CD4-positive, alpha-beta T cell (primary cell): ENCODE measurements around the gene CFAP70. TPM values are rescaled to one million over a fixed set of nuclear protein-coding genes. Genes with fewer than 3 reads are reported as not detected.
"Not testable (repeated sequence)": the region's sequence is repeated elsewhere in the genome, so short reads cannot be mapped to it uniquely, and the experiment has no call there.

Source experiments
- ATAC-seq: fragments of 200-7000 bp; cut with Tn5 transposase; one replicate; pipeline ENCODE4 v1.10.0; 2022; ENCODE audit warnings: mild to moderate bottlenecking; ENCODE audit not compliant: poor library complexity
- CTCF ChIA-PET: fragments of 350-600 bp; sonication (Branson Sonifier 250); formaldehyde crosslinking; loops from one replicate; lab custom pipeline; 2021; ENCODE audit warnings: antibody characterized with exemption, inconsistent platforms; lab: Charles Lee
- POLR2A ChIA-PET: fragments of 350-600 bp; sonication (Branson Sonifier 250); formaldehyde crosslinking; loops from one replicate; lab custom pipeline; 2021; ENCODE audit warnings: antibody characterized with exemption, inconsistent platforms; lab: Charles Lee
- DNase-seq, 14 experiments: peaks; one replicate each; pipeline ENCODE4 v3.0.0-alpha.2; 2013 to 2020; ENCODE audit warnings: mixed read lengths in 2 of 14
- H3K27ac ChIP-seq, 2 donors: one replicate each; pipeline versions ENCODE4 v1.5.1 to v1.7.0; 2013; ENCODE audit warnings: low read length in 2 of 2, low read depth in 1 of 2, mild to moderate bottlenecking in 1 of 2
- H3K27me3 ChIP-seq, 2 experiments: 1 replicate in 1 of 2; 2 replicates in 1 of 2; pipeline versions ENCODE4 v1.6.1 to v1.7.0; 2013; ENCODE audit warnings: low read length in 2 of 2, control low read depth in 1 of 2, mild to moderate bottlenecking in 1 of 2, moderate library complexity in 1 of 2; ENCODE audit not compliant: insufficient read depth in 2 of 2, control insufficient read depth in 1 of 2
- H3K36me3 ChIP-seq: one replicate; pipeline ENCODE4 v1.6.1; 2013; ENCODE audit warnings: low read length, control low read depth; ENCODE audit not compliant: insufficient read depth
- H3K4me1 ChIP-seq: one replicate; pipeline ENCODE4 v1.6.1; 2013; ENCODE audit warnings: low read length, control low read depth; ENCODE audit not compliant: insufficient read depth
- H3K4me3 ChIP-seq: one replicate; pipeline ENCODE4 v1.5.1; 2013; ENCODE audit warnings: mild to moderate bottlenecking, low read length, moderate library complexity
- H3K9me3 ChIP-seq, 2 experiments: 1 replicate in 1 of 2; 2 replicates in 1 of 2; pipeline versions ENCODE4 v1.6.1 to v1.7.0; 2013; ENCODE audit warnings: low read length in 2 of 2, mild to moderate bottlenecking in 2 of 2, control low read depth in 1 of 2, moderate library complexity in 1 of 2; ENCODE audit not compliant: control insufficient read depth in 1 of 2, insufficient read depth in 1 of 2
- H3K27ac Mint-ChIP-seq: one replicate; pipeline ENCODE4 v1.8.0; 2020; ENCODE audit warnings: mixed read lengths
- H3K27me3 Mint-ChIP-seq: one replicate; pipeline ENCODE4 v1.8.0; 2021; ENCODE audit warnings: mixed read lengths
- H3K36me3 Mint-ChIP-seq: one replicate; pipeline ENCODE4 v1.8.0; 2021; ENCODE audit warnings: low read depth, mixed read lengths
- H3K4me1 Mint-ChIP-seq: one replicate; pipeline ENCODE4 v1.8.0; 2021; ENCODE audit warnings: low read depth, mixed read lengths
- H3K4me3 Mint-ChIP-seq: one replicate; pipeline ENCODE4 v1.8.0; 2020; ENCODE audit warnings: mild to moderate bottlenecking, mixed read lengths
- H3K9me3 Mint-ChIP-seq: one replicate; pipeline ENCODE4 v1.8.0; 2020; ENCODE audit warnings: mixed read lengths
- intact Hi-C, 2 experiments: fragments of 100-400 bp; cut with DNase I in 1 of 2; cut with micrococcal nuclease in 1 of 2; formaldehyde crosslinking; loops; one replicate each; pipeline versions ENCODE4 v1.15.1 to v1.9.0; 2023 to 2025; cut with DNase I, micrococcal nuclease
- total RNA-seq, 174 experiments: library from RNA in 2 of 174; stranded (reverse) in 2 of 174; gene quantifications; one replicate each; pipeline ENCODE4 v1.2.3 and lab custom pipeline; 2021 to 2026
- TF ChIP-seq, protein P1 (sequence below): fragments of 200-600 bp; IDR thresholded peaks from one replicate; pipeline ENCODE4 v1.8.0; 2022; ENCODE audit warnings: antibody characterized with exemption, mild to moderate bottlenecking

Gene CFAP70
- total RNA-seq, 2 experiments from 2014 or later: 2.6 TPM

DNA sequence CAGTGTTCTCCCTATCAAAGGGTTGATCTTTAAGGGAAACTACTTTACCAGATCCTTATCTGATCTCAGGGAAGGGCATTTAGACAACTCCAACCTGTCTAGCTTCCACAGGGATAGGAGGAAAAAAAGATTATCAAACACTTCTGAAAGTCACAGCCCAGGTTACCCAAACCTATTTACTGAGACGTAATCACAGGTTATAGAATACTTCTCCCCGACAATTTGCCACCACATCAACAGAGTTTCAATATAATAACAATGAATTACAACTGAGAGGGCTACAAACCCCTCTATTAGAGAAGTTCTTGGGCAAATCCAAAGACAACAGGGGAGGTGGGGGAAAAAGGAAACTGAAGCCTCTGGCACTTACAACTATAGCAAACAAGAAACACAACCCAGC, 26.3 kb downstream of the CFAP70 start:
- Mint-ChIP-seq H3K36me3 (no peaks in the 10 kb centered on the region), H3K27me3 (no peaks in the 10 kb centered on the region), H3K4me1 (no peaks in the 10 kb centered on the region), H3K9me3 (no peaks in the 10 kb centered on the region), H3K27ac (no peak overlapping the region), H3K4me3 (no peak overlapping the region)
- ChIA-PET POLR2A (no interaction called here), CTCF (no interaction called here)
- no peak overlapping the region for H3K27ac ChIP-seq
- H3K9me3 ChIP-seq: no peaks in the 10 kb centered on the region
- ATAC-seq (no peak), DNase-seq (no peak)
- TF ChIP-seq, protein P1, sequence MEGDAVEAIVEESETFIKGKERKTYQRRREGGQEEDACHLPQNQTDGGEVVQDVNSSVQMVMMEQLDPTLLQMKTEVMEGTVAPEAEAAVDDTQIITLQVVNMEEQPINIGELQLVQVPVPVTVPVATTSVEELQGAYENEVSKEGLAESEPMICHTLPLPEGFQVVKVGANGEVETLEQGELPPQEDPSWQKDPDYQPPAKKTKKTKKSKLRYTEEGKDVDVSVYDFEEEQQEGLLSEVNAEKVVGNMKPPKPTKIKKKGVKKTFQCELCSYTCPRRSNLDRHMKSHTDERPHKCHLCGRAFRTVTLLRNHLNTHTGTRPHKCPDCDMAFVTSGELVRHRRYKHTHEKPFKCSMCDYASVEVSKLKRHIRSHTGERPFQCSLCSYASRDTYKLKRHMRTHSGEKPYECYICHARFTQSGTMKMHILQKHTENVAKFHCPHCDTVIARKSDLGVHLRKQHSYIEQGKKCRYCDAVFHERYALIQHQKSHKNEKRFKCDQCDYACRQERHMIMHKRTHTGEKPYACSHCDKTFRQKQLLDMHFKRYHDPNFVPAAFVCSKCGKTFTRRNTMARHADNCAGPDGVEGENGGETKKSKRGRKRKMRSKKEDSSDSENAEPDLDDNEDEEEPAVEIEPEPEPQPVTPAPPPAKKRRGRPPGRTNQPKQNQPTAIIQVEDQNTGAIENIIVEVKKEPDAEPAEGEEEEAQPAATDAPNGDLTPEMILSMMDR: no peak
- intact Hi-C loops: no loop called here
- H3K36me3 ChIP-seq: no peaks in the 10 kb centered on the region
- H3K4me3 ChIP-seq: no peak overlapping the region
- H3K27me3 ChIP-seq: no peaks in the 10 kb centered on the region
- no peaks in the 10 kb centered on the region for H3K4me1 ChIP-seq

DNA sequence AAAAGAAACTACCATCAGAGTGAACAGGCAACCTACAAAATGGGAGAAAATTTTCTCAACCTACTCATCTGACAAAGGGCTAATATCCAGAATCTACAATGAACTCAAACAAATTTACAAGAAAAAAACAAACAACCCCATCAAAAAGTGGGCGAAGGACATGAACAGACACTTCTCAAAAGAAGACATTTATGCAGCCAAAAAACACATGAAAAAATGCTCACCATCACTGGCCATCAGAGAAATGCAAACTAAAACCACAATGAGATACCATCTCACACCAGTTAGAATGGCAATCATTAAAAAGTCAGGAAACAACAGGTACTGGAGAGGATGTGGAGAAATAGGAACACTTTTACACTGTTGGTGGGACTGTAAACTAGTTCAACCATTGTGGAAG, 30.1 kb downstream of the CFAP70 start:
- H3K27ac ChIP-seq, H3K36me3 ChIP-seq, H3K27me3 ChIP-seq, H3K4me1 ChIP-seq, H3K4me1 Mint-ChIP-seq, H3K4me3 ChIP-seq, POLR2A ChIA-PET, H3K27me3 Mint-ChIP-seq, intact Hi-C loops, H3K27ac Mint-ChIP-seq, H3K9me3 Mint-ChIP-seq, H3K9me3 ChIP-seq, H3K4me3 Mint-ChIP-seq, H3K36me3 Mint-ChIP-seq, CTCF ChIA-PET, ATAC-seq, DNase-seq: not testable (repeated sequence)

DNA sequence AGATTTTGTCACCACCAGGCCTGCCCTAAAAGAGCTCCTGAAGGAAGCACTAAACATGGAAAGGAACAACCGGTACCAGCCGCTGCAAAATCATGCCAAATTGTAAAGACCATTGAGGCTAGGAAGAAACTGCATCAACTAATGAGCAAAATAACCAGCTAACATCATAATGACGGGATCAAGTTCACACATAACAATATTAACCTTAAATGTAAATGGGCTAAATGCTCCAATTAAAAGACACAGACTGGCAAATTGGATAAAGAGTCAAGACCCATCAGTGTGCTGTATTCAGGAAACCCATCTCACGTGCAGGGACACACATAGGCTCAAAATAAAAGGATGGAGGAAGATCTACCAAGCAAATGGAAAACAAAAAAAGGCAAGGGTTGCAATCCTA, 33.4 kb downstream of the CFAP70 start:
- H3K27me3 ChIP-seq, H3K27ac ChIP-seq, CTCF ChIA-PET, H3K4me1 ChIP-seq, intact Hi-C loops, POLR2A ChIA-PET, H3K36me3 Mint-ChIP-seq, H3K4me3 Mint-ChIP-seq, H3K27ac Mint-ChIP-seq, H3K27me3 Mint-ChIP-seq, DNase-seq, H3K4me1 Mint-ChIP-seq, H3K9me3 Mint-ChIP-seq, H3K36me3 ChIP-seq, ATAC-seq, H3K9me3 ChIP-seq, H3K4me3 ChIP-seq: not testable (repeated sequence)

DNA sequence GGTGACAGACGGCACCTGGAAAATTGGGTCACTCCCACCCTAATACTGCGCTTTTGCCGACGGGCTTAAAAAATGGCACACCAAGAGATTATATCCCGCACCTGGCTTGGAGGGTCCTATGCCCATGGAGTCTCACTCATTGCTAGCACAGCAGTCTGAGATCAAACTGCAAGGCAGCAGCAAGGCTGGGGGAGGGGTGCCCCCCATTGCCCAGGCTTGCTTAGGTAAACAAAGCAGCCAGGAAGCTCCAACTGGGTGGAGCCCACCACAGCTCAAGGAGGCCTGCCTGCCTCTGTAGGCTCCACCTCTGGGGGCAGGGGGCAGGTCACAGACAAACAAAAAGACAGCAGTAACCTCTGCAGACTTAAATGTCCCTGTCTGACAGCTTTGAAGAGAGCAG, 35.1 kb downstream of the CFAP70 start:
- POLR2A ChIA-PET, H3K9me3 ChIP-seq, H3K36me3 ChIP-seq, H3K27ac Mint-ChIP-seq, H3K9me3 Mint-ChIP-seq, H3K4me1 Mint-ChIP-seq, intact Hi-C loops, CTCF ChIA-PET, H3K27me3 ChIP-seq, H3K27me3 Mint-ChIP-seq, H3K4me1 ChIP-seq, H3K27ac ChIP-seq, DNase-seq, H3K4me3 ChIP-seq, H3K4me3 Mint-ChIP-seq, ATAC-seq: not testable (repeated sequence)
- peaks cover 17% of the 10 kb centered on the region for H3K36me3 Mint-ChIP-seq

DNA sequence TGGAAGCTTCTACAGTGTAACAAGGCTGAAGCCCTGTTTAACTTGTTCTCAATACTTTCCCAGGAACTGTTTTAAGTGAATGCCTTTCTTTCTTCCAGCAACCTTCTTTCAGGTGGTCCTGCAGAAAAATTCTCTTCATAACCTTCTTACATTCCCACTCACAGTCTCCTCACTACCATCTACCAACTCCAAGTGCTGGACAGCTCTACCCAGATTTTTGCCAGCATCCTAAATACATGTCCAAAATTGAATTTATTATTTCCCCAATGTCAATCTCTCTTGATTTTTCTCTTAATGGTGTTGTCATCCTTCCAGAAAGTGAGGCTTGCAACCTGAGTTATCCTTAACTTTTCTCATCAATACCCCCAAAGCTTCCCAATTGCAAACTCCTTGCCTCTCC, 48.2 kb downstream of the CFAP70 start:
- H3K9me3 Mint-ChIP-seq: peaks cover 9% of the 10 kb centered on the region
- peaks cover 22% of the 10 kb centered on the region for H3K36me3 Mint-ChIP-seq
- intact Hi-C loops: no loop called here
- no peaks in the 10 kb centered on the region for H3K27me3 Mint-ChIP-seq
- Histone ChIP-seq H3K27me3 (no peaks in the 10 kb centered on the region), H3K4me3 (no peak overlapping the region), H3K27ac (no peak overlapping the region), H3K9me3 (peaks cover 0 to 9% of the 10 kb centered on the region in 2 experiments), H3K36me3 (no peaks in the 10 kb centered on the region), H3K4me1 (no peaks in the 10 kb centered on the region)
- no peak for DNase-seq
- no peaks in the 10 kb centered on the region for H3K4me1 Mint-ChIP-seq
- H3K27ac Mint-ChIP-seq: no peak overlapping the region
- no peak for ATAC-seq
- CTCF ChIA-PET: no interaction called here
- POLR2A ChIA-PET: no interaction called here
- TF ChIP-seq, protein P1: no peak
- no peak overlapping the region for H3K4me3 Mint-ChIP-seq
